PC-9 (cell line): ENCODE data around the gene LPAR1.

Experiments used
- EZH2 ChIP-seq: fragments of 200-600 bp; sonication (generic); IDR thresholded peaks from 2 replicates; pipeline ENCODE4 v1.8.0; 2017; ENCODE audit warnings: antibody characterized with exemption, low read depth
- TF ChIP-seq, protein P1 (sequence below): fragments of 200-600 bp; sonication (generic); conservative IDR thresholded peaks from 2 replicates; pipeline ENCODE4 v1.6.1; 2017; ENCODE audit warnings: mixed run types, antibody characterized with exemption, mild to moderate bottlenecking, moderate library complexity

DNA sequence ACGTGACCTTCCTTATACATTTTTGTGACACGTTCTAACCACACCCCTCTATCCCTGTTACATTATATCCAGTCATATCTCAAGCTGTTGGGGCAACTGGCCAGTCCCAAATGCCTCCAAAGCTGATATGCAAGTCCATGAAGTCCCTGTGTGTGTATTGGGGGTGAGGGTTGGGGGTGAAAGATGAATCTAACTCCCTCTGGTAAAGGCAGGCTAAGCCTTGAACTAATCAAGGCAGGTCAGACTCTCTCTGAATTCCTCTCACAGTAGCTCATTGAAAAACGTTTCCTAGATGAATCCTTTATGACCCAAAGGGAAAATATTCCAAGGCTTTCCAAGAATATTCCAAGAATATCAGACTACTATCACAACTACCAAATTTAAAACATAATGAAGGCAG, 195.3 kb downstream of the LPAR1 start:
- TF ChIP-seq, protein P1, sequence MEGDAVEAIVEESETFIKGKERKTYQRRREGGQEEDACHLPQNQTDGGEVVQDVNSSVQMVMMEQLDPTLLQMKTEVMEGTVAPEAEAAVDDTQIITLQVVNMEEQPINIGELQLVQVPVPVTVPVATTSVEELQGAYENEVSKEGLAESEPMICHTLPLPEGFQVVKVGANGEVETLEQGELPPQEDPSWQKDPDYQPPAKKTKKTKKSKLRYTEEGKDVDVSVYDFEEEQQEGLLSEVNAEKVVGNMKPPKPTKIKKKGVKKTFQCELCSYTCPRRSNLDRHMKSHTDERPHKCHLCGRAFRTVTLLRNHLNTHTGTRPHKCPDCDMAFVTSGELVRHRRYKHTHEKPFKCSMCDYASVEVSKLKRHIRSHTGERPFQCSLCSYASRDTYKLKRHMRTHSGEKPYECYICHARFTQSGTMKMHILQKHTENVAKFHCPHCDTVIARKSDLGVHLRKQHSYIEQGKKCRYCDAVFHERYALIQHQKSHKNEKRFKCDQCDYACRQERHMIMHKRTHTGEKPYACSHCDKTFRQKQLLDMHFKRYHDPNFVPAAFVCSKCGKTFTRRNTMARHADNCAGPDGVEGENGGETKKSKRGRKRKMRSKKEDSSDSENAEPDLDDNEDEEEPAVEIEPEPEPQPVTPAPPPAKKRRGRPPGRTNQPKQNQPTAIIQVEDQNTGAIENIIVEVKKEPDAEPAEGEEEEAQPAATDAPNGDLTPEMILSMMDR, result no peak
- no peak for TF ChIP-seq EZH2
